ENCODE results near the gene ATP9B.

The ATP9B gene

GRCh38 chr18:79068937-79069716 is at the start of gene ATP9B:
ATP9B (plus strand) TSS chr18:79069394; CDS start chr18:79069411, 17 bp downstream.
- peak; percentile 96 for DNase-seq

- DNase-seq = no peak
Measured at GRCh38 chr18:79019881-79020280, 49.3 kb upstream of the ATP9B start.

GRCh38 chr18:79022603-79023002 is 46.6 kb upstream of the ATP9B start:
- DNase-seq = no peak

GRCh38 chr18:79026491-79026890 is 42.7 kb upstream of the ATP9B start:
- no peak for DNase-seq

GRCh38 chr18:79030680-79031079 is 38.5 kb upstream of the ATP9B start:
- DNase-seq = no peak

- DNase-seq = no peak
Measured at GRCh38 chr18:79042276-79042675, 26.9 kb upstream of the ATP9B start.

GRCh38 chr18:79043288-79043687 is 25.9 kb upstream of the ATP9B start:
- DNase-seq = no peak

- DNase-seq = no peak
Measured at GRCh38 chr18:79046522-79046921, 22.7 kb upstream of the ATP9B start.

- no peak for DNase-seq
Measured at GRCh38 chr18:79047556-79048244, 21.5 kb upstream of the ATP9B start.

- no peak for DNase-seq
Measured at GRCh38 chr18:79048245-79048632, 21.0 kb upstream of the ATP9B start.

- DNase-seq = no peak
Measured at GRCh38 chr18:79049506-79049905, 19.7 kb upstream of the ATP9B start.

- no peak for DNase-seq
Measured at GRCh38 chr18:79050005-79050404, 19.2 kb upstream of the ATP9B start.

- no peak for DNase-seq
Measured at GRCh38 chr18:79056827-79057367, 12.3 kb upstream of the ATP9B start.

GRCh38 chr18:79058007-79058406 is 11.2 kb upstream of the ATP9B start:
- no peak for DNase-seq

GRCh38 chr18:79062806-79063205 is 6.4 kb upstream of the ATP9B start:
- no peak for DNase-seq

- no peak for DNase-seq
Measured at GRCh38 chr18:79064228-79064627, 5.0 kb upstream of the ATP9B start.

- DNase-seq = no peak
Measured at GRCh38 chr18:79065802-79066201, 3.4 kb upstream of the ATP9B start.

GRCh38 chr18:79067611-79068010 is 1.6 kb upstream of the ATP9B start:
- DNase-seq = no peak

GRCh38 chr18:79068341-79068936 is 755 bp upstream of the ATP9B start:
- DNase-seq = no peak

- peak; percentile 11 for DNase-seq
Measured at GRCh38 chr18:79069717-79070151, 540 bp downstream of the ATP9B start.

- DNase-seq = no peak
Measured at GRCh38 chr18:79070486-79070885, 1.3 kb downstream of the ATP9B start.

GRCh38 chr18:79071037-79071436 is 1.8 kb downstream of the ATP9B start:
- DNase-seq = no peak

- DNase-seq = no peak
Measured at GRCh38 chr18:79071503-79072210, 2.5 kb downstream of the ATP9B start.
